ENCODE data around the gene SKAP2.

SKAP2 gene

DNA sequence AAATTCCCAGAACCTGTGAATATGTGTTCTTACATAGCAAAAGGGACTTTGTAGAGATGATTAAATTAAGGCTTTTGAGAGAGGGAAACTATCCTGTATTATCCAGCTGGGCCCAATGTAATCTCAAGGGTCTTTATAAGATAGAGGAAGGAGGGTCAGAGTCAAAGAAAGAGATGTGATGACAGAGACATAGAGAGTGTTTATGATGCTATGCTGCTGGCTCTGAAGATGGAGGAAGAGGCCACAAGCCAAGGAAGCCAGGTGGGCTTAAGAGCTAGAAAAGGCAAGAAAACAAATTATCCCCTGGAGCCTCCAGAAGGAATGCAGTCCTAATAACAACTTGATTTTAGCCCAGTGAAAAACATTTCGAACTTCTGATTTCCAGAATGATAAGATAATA is 15.3 kb upstream of the SKAP2 start:
- Histone ChIP-seq H3K27ac (no peak overlapping the region), H3K36me3 (no peaks in the 10 kb centered on the region), H3K27me3 (ENCODE audit: insufficient read depth, low read depth, severe bottlenecking) (peaks cover 4% of the 10 kb centered on the region), H3K4me3 (ENCODE audit: low read depth, low read length) (no peak overlapping the region), H3K9me3 (ENCODE audit: severe bottlenecking) (no peaks in the 10 kb centered on the region)
- TF ChIP-seq, protein P1, sequence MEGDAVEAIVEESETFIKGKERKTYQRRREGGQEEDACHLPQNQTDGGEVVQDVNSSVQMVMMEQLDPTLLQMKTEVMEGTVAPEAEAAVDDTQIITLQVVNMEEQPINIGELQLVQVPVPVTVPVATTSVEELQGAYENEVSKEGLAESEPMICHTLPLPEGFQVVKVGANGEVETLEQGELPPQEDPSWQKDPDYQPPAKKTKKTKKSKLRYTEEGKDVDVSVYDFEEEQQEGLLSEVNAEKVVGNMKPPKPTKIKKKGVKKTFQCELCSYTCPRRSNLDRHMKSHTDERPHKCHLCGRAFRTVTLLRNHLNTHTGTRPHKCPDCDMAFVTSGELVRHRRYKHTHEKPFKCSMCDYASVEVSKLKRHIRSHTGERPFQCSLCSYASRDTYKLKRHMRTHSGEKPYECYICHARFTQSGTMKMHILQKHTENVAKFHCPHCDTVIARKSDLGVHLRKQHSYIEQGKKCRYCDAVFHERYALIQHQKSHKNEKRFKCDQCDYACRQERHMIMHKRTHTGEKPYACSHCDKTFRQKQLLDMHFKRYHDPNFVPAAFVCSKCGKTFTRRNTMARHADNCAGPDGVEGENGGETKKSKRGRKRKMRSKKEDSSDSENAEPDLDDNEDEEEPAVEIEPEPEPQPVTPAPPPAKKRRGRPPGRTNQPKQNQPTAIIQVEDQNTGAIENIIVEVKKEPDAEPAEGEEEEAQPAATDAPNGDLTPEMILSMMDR (IDR thresholded peaks at IDR 0.05; ENCODE audit: low read depth, low read length), result no peak
- DNase-seq, result no peak

DNA sequence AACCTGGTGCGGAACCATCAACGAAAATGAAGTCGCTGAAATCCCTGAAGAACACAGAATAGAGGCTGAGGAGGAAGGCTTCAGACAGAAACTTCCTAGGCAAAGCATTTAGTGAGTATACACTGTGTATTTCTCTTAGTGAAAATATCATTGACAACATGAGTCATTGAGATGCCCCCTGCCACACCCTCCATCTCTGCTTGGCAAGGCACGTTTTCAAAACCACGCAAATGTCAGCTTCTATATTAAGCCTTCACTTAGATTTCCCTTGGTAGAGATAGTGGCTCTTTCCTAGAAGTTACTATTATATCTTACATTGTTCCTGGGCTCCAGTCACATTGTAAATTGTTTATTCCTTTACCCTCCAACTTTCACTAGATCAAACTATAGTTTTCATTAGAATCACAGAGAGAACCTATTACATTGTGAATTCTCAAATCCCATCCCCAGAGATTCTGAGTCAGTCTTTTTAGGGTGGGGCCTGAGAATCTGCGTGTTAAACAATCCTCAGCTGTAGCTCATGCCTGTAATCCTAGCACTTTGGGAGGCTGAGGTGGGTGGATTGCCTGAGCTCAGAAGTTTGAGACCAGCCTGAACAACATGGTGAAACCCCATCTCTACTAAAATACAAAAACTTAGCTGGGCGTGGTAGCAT is 4.6 kb upstream of the SKAP2 start:
- TF ChIP-seq, protein P1 (IDR thresholded peaks at IDR 0.05; ENCODE audit: low read depth, low read length), result no peak
- no peaks in the 10 kb centered on the region for H3K36me3 ChIP-seq
- H3K9me3 ChIP-seq (ENCODE audit: severe bottlenecking), result peaks cover 4% of the 10 kb centered on the region
- DNase-seq, result no peak
- H3K27me3 ChIP-seq (ENCODE audit: insufficient read depth, low read depth, severe bottlenecking), result peaks cover 12% of the 10 kb centered on the region
- H3K27ac ChIP-seq, result no peak overlapping the region
- H3K4me3 ChIP-seq (ENCODE audit: low read depth, low read length), result no peak overlapping the region

DNA sequence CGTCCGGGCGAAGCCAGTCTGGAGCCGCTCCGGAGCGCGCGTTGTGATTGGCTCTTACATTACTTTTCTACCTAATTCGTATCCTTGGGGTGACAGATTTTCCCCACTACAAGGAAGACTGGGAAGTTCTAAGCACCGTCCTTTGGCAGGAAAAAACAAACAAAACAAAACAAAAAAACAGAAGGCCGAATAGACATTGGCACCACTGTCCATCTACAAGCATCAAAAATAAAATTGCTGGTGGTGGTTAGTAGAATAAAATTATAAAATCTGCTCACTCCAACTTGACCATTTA is 651 bp upstream of the SKAP2 start:
- H3K27ac ChIP-seq, result peak overlapping the region; percentile 85
- TF ChIP-seq, protein P1 (IDR thresholded peaks at IDR 0.05; ENCODE audit: low read depth, low read length), result no peak
- peaks cover 4% of the 10 kb centered on the region for H3K27me3 ChIP-seq (ENCODE audit: insufficient read depth, low read depth, severe bottlenecking)
- peak overlapping the region; percentile 70 for H3K4me3 ChIP-seq (ENCODE audit: low read depth, low read length)
- DNase-seq, result no peak
- peaks cover 4% of the 10 kb centered on the region for H3K9me3 ChIP-seq (ENCODE audit: severe bottlenecking)
- no peaks in the 10 kb centered on the region for H3K36me3 ChIP-seq

DNA sequence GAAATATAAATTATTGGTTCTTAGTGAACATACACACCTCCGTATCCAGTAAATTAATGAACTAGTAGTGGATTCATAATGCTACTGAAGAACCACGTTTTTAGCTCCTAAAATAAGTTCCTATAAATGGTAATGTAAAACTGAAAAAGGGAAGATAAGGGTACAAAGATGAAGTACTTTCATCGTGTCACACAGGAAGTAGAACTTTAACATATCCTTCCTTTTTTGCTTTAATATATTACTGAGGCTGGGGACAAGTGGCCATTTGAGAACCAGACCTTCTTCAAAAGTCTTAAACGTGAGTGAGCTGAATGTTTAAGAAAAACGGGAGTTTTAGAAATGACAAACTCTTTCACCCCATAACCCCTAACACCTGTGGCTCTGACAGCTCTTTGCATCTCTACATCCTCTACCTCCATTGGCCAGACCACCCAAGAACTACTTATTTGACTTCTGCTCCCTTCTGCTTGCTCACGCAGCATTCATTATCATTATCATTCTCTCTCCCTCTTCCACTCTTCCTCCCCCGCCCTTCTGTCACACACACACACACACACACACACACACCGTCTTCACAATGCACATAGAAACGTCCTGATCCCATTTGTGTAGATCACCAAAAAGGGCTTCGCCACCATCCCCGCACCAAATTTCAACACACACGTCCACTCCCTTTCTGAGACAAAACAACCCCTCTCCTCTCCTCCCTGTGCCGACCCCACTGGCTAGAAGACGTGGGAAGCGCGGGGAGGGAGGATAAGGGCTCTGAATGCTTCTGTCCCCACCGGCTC is 677 bp downstream of the SKAP2 start:
- H3K27me3 ChIP-seq (ENCODE audit: insufficient read depth, low read depth, severe bottlenecking), result peaks cover 4% of the 10 kb centered on the region
- no peaks in the 10 kb centered on the region for H3K36me3 ChIP-seq
- peak overlapping the region; percentile 80 for H3K27ac ChIP-seq

DNA sequence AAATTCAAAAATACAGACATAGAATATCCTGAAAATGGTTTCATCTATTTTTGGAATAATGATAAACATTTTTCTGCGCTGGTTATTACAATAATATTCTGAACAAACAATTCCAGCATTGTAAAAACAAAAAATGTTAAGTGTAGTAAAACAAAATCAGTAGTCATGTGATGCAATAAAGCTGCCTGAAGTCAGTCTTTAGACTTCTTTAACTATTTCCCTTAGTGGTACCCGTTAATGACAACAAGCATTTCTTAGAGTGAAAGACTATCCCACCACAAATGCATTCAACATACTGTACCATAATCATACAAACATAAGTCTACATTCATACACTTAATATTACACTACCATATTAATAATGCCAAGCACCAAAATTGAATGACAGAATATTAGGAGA is 1.6 kb downstream of the SKAP2 start:
- no peak overlapping the region for H3K4me3 ChIP-seq (ENCODE audit: low read depth, low read length)
- TF ChIP-seq, protein P1 (IDR thresholded peaks at IDR 0.05; ENCODE audit: low read depth, low read length), result no peak
- H3K36me3 ChIP-seq, result no peaks in the 10 kb centered on the region
- H3K9me3 ChIP-seq (ENCODE audit: severe bottlenecking), result peaks cover 4% of the 10 kb centered on the region
- DNase-seq, result no peak
- peaks cover 2% of the 10 kb centered on the region for H3K27me3 ChIP-seq (ENCODE audit: insufficient read depth, low read depth, severe bottlenecking)
- no peak overlapping the region for H3K27ac ChIP-seq

More for the DNA sequence above, 677 bp downstream of the SKAP2 start:
- TF ChIP-seq, protein P1 (IDR thresholded peaks at IDR 0.05; ENCODE audit: low read depth, low read length), result no peak
- no peak for DNase-seq
- Histone ChIP-seq H3K4me3 (ENCODE audit: low read depth, low read length) (peak overlapping the region; percentile 70), H3K9me3 (ENCODE audit: severe bottlenecking) (peaks cover 4% of the 10 kb centered on the region)

Measured in WERI-Rb-1 (cell line).